NK-92 treated with Interleukin-12 subunit alpha and Interleukin-12 subunit beta, amount 100 ng/mL, for 24 hours (cell line): Measurements from ENCODE around the gene PSORS1C1.
"Not testable (repeated sequence)": the region's sequence is repeated elsewhere in the genome, so short reads cannot be mapped to it uniquely, and the experiment has no call there.

Source experiments
- DNase-seq: peaks from one replicate; lab custom pipeline; 2025; lab: John Stamatoyannopoulos, UW

The PSORS1C1 gene

DNA sequence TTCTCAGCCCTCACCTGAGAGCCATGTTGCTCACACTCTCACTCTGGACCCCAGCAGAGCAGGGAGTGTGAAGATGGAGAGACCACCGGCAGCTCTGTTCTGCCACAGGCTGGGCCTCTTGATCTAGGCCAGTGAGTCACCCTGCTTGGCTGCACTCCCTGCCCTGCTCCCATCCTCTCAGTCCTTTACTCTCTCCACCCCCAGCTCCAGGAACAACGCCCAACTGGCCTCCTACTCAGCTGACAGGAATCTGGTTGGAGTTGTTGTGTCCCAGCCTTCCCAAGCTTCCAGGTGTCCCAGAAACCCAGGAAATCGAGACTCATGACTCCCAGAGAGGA is at the start of gene PSORS1C1:
PSORS1C1 (plus strand) TSS at position 260 of the 338 bp plus-strand sequence. CDS start 14,833 bp downstream, outside the sequence.
- DNase-seq, result no peak

DNA sequence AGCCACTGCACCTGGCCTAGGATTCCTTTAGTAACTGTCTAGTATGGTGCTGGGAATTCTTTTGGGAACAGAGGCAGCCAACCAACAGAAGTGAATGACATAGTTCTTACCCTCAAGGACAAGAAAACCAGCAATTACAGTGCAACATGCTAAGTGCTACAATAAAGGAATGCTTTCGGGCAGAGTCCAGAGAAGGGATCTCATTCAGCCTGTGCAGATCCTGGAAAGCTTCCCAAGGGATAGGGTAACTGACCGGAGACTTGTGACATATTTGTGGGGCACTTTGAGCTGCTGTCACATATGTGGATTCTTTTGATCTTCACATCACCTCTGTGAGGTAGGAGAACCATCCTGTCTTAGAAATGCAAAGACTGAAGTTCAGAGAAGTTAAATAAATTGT is 49.0 kb upstream of the PSORS1C1 start:
- no peak for DNase-seq

DNA sequence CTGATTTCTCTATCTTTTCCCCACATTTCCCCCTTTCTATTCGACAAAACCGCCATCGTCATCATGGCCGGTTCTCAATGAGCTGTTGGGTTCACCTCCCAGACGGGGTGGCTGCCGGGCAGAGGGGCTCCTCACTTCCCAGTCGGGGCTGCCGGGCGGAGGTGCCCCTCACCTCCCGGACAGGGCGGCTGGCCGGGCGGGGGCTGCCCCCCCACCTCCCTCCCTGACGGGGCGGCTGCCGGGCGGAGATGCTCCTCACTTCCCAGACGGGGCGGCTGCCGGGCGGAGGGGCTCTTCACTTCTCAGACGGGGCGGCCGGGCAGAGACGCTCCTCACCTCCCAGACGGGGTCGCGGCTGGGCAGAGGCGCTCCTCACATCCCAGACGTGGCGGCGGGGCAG is 47.6 kb upstream of the PSORS1C1 start:
- not testable (repeated sequence) for DNase-seq

- DNase-seq, result not testable (repeated sequence)
These were observed 46.5 kb upstream of the PSORS1C1 start for GRCh38 chr6:31067891-31068668.

- peak; percentile 45 for DNase-seq
These were observed 45.8 kb upstream of the PSORS1C1 start for GRCh38 chr6:31068669-31069340.

DNA sequence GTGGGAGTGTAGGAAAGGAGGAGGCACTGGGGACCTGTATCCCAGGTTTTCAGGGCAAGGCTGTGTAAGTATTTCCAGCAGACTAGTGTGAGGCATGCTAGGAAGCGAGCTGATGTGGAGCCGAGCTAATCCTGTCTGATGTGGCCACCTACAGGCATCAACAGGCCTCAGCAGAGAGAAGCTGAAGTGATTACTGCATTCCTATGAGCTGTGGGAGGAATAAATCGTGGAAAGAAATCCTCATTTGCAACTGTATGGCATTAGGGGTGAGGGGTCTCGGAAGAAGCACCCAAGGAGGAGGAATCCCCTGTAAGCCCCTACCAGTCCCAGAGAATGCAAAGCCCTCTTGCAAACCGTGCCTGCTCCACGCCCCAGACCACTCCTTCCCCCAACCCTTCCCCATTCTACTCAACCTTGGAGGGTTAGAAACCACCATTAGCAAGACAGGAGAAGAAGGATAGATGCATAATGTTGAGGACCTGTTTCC is 43.8 kb upstream of the PSORS1C1 start:
- DNase-seq, result no peak

DNA sequence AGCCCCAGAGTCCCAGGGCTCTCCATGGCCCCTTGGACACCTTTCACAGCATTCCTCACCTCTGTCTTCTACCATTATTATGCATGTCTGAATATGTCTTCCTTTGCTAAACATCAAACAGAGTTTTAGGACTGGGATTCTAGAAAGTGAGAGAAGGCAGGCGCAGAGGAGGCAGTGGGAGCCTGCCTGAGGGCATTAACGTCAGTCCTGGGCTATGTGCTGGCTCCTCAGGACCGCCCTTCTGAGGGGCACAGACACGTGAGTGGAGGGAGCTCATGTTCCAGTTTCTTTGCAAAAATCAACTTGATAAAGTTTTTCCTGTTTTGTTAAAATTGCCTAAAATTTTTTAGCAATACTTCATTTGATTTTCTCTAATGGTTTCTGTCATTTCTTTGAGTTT is 40.2 kb upstream of the PSORS1C1 start:
- no peak for DNase-seq

DNA sequence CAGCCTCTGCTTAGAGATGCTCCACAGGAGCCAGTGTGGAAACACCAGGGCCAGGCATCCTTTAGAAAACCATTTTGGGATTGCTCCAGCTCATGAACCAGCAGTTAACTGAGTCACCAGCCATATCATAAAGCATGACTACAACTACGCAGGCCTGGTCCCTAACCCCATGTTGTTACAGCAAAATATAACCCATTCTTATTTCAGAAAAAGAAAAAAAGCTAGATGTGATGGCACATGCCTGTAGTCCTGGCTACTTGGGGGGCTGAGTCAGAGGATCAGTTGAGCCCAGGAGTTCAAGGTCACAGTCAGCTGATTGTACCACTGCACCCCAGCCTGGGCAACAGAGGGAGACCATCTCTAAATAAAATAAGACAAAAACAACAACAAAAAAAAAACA is 39.1 kb upstream of the PSORS1C1 start:
- no peak for DNase-seq

GRCh38 chr6:31076611-31077010 is 38.0 kb upstream of the PSORS1C1 start:
- DNase-seq, result no peak

DNA sequence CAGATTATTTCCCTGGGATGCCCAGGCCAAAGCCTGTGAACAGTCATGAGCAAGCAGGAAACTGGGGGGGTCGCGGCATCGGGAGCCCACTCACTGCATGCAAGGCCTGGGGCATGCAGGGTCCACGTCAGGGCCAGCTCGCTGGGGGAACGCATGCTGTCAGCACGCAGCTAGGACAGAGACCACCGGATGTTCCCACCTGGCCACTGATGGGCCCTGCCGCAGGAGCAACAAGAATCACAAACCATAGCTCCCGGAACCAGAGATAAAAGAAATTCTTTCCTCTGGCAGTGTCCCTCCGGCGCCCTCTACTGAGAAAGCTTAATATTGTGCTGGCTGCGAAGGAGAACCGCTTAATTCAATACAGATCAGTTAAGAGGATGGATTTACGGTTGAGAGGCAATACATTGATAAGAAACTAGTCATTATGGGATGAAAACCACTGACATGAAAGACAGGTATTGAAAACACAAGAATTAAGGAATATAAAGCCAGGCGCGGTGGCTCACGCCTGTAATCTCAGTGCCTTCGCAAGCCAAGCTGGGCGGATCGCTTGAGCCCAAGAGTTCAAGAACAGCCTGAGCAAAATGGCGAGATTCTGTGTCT is 34.8 kb upstream of the PSORS1C1 start:
- no peak for DNase-seq

GRCh38 chr6:31081872-31082271 is 32.7 kb upstream of the PSORS1C1 start:
- DNase-seq, result no peak

- DNase-seq, result peak; percentile 11
These were observed 30.8 kb upstream of the PSORS1C1 start for GRCh38 chr6:31083742-31084354.

DNA sequence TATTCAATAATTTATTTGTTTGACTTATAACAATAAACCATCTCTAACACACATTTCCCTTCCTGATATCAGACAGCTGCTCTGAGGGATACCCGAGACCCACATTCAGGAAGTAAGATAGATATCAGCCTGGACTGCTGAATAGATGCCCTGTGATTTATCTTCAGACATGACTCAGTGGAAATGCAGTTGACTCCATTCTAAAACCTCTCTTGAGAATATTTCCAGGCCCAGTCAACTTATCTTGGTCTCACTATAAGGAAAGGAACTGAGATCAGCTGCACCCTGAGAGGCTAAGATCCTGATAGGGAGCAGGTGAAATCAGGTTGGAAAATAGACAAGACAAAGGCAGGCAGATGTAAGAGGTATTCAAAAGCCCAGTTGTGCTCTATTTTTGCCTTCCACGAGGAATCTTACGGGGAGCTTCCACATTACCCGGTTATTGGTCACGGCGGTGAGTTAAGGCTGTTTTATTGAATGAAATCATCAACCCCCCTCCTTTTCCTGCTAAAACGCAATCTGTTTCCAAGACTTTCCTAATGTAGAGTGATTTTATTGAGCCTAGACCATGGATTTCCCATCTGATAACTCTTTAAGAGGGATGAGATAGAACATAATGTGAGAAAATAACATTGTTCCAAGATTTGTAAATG is 27.7 kb upstream of the PSORS1C1 start:
- no peak for DNase-seq

GRCh38 chr6:31087494-31088089 is 27.0 kb upstream of the PSORS1C1 start:
- DNase-seq, result peak; percentile 53

GRCh38 chr6:31090275-31090972 is 24.2 kb upstream of the PSORS1C1 start:
- DNase-seq, result no peak

- DNase-seq, result no peak
These were observed 23.6 kb upstream of the PSORS1C1 start for GRCh38 chr6:31090973-31091364.

DNA sequence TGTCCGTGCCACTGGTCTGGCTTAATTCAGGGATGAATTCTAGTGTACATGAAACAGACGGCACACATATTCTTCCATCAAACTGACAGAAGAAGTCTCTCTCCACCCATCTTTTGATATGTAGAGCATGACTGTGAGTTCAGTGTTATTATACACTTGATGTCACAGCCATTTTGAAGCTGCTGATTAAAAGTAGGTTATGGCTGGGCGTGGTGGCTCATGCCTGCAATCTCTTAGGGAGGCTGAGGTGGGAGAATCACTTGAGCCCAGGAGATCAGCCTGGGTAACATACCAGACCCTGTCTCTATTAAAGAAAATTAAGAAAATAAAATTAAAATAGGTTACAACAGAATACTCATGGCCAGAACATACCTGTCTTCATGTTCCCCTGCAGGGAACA is 22.9 kb upstream of the PSORS1C1 start:
- no peak for DNase-seq

DNA sequence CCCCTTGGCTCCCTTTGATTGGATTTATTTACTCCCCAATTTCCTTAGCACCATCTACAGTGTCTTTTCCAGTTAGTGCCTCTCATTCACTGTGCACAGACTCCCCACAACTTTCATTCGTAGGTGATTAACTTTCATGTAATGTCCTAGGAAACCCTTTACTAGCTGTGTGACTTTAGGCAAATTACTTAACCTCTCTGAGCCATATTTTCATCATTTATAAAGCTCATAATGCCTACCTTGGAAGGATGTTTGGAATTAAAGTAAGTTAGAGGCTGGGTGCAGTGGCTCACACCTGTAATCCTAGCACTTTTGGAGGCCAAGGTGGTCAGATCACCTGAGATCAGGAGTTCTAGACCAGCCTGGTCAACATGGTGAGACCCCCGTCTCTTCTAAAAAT is 22.4 kb upstream of the PSORS1C1 start:
- DNase-seq, result no peak

DNA sequence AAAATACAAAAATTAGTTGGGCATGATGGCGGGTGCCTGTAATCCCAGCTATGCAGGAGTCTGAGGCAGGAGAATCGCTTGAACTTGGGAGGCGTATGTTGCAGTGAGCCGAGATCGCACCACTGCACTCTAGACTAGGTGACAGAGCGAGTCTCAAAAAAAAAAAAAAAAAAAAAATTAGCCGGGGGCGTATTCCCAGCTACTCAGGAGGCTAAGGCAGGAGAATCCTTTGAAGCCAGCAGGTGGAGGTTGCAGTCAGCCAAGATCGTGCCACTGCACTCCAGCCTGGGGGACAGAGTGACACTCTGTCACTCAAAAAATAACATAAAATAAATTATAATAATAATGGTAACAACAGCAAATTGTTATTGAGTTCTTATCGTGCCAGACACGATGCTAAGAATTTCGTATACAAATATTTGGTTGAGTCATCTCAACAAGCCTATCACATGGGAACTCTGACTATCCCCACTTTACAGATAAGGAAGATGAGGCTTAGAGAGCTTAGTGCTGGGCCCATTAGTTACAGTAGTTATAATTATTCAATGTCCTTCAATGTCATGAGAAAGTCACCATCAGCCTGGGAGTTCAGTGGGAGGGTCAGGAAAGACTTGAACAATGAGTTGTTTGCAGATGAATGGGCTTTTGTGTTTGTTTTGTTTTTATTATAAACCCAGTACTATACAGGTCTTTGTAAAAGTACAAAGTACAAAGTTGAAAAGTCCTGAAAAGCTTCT is 21.7 kb upstream of the PSORS1C1 start:
- DNase-seq, result no peak

DNA sequence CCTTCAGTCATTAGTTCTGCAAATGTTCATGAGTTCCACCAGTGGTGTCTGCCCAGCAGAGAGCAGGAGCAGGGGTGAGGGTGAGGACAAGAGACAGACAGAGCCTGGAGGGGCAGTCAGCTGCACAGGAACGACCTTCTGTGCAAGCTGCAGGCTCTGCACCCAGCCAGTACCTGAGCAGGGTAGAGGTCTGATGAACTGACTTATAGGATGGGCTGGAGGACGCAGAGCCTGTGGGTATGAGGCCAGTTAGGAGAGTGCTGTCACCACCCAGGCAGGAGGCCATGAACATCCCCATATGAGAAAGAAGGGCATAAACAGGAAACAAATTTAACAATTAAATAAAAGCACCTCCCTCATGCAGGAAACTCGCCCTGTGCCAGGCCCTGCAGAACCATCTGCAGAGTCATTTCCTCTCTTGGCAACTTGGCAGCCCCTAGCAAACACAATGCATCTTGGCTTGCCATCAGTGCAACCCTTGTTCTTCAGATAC is 20.2 kb upstream of the PSORS1C1 start:
- no peak for DNase-seq
